HepG2 (cell line): ENCODE results near the gene SKI. TPM values are rescaled to one million over a fixed set of nuclear protein-coding genes. Genes with fewer than 3 reads are reported as not detected.

Experiments used
- AFF4 ChIP-seq: sonication (generic); formaldehyde crosslinking; IDR thresholded peaks from 2 replicates; pipeline ENCODE4 v1.4.0; 2020; ENCODE audit warnings: missing genetic modification reagents
- AHR ChIP-seq: IDR thresholded peaks from 2 replicates; pipeline ENCODE4 v1.6.1; 2018; ENCODE audit warnings: missing genetic modification reagents, missing compliant biosample characterization
- CBFB ChIP-seq: sonication (generic); formaldehyde crosslinking; IDR thresholded peaks from 2 replicates; pipeline ENCODE4 v1.4.0; 2020; ENCODE audit warnings: missing genetic modification reagents
- GABPB1 ChIP-seq: IDR thresholded peaks from 2 replicates; pipeline ENCODE4 v1.6.1; 2016; ENCODE audit warnings: mild to moderate bottlenecking, missing genetic modification reagents, moderate library complexity, missing compliant biosample characterization
- GATAD1 ChIP-seq: IDR thresholded peaks from 2 replicates; pipeline ENCODE4 v1.6.1; 2016; ENCODE audit warnings: missing genetic modification reagents, missing compliant biosample characterization
- IRF9 ChIP-seq: sonication (generic); formaldehyde crosslinking; IDR thresholded peaks from 2 replicates; pipeline ENCODE4 v1.8.0; 2022; ENCODE audit warnings: missing genetic modification reagents, mild to moderate bottlenecking, borderline replicate concordance
- NCOR1 ChIP-seq: fragments of 200-600 bp; sonication (generic); IDR thresholded peaks from 2 replicates; pipeline ENCODE4 v1.7.0; 2017; ENCODE audit warnings: antibody characterized with exemption, low read length, borderline replicate concordance
- NR2C2 ChIP-seq: sonication (generic); formaldehyde crosslinking; IDR thresholded peaks from 2 replicates; pipeline ENCODE4 v1.4.0; 2020; ENCODE audit warnings: missing genetic modification reagents, mild to moderate bottlenecking, moderate library complexity, borderline replicate concordance
- RFX1 ChIP-seq: fragments of 450-650 bp; IDR thresholded peaks from 2 replicates; pipeline ENCODE4 v1.6.1; 2017
- RFX3 ChIP-seq: IDR thresholded peaks from 2 replicates; pipeline ENCODE4 v1.6.1; 2016; ENCODE audit warnings: missing biosample characterization, missing genetic modification reagents
- SMAD9 ChIP-seq: sonication (generic); formaldehyde crosslinking; IDR thresholded peaks from 2 replicates; pipeline ENCODE4 v1.5.1; 2020; ENCODE audit warnings: mild to moderate bottlenecking, missing genetic modification reagents
- SRY ChIP-seq: sonication (generic); formaldehyde crosslinking; IDR thresholded peaks from 2 replicates; pipeline ENCODE4 v1.8.0; 2022; ENCODE audit warnings: mild to moderate bottlenecking, missing genetic modification reagents
- THYN1 ChIP-seq: sonication (generic); formaldehyde crosslinking; IDR thresholded peaks from 2 replicates; pipeline ENCODE4 v1.8.1; 2023; ENCODE audit warnings: low read depth, mild to moderate bottlenecking, moderate library complexity, missing genetic modification reagents, borderline replicate concordance
- USF2 ChIP-seq, 2 experiments: sonication (generic) in 1 of 2; formaldehyde crosslinking in 1 of 2; IDR thresholded peaks; 2 replicates each; pipeline versions ENCODE4 v1.5.1 to v1.6.1; 2011 to 2020; ENCODE audit warnings: borderline replicate concordance in 1 of 2, low read depth in 1 of 2, low read length in 1 of 2, mild to moderate bottlenecking in 1 of 2, missing genetic modification reagents in 1 of 2, moderate library complexity in 1 of 2
- ZBTB4 ChIP-seq: sonication (generic); formaldehyde crosslinking; IDR thresholded peaks from 2 replicates; pipeline ENCODE4 v1.4.0; 2020; ENCODE audit warnings: missing genetic modification reagents, mild to moderate bottlenecking, borderline replicate concordance
- ZFX ChIP-seq: sonication (generic); formaldehyde crosslinking; IDR thresholded peaks from 2 replicates; pipeline ENCODE4 v1.4.0; 2020; ENCODE audit warnings: mild to moderate bottlenecking, low read depth, missing genetic modification reagents, moderate library complexity
- ZSCAN30 ChIP-seq: sonication (generic); formaldehyde crosslinking; IDR thresholded peaks from 2 replicates; pipeline ENCODE4 v1.5.0; 2020; ENCODE audit warnings: mild to moderate bottlenecking, missing genetic modification reagents
- polyA plus RNA-seq, 8 experiments: library from polyadenylated mRNA; depleted of rRNA in 3 of 8; stranded (reverse) in 7 of 8; unstranded in 1 of 8; fragments of >200 nt; fragmentation: Illumina TruSeq in 4 of 8; extraction: Trizol in 4 of 8; gene quantifications; 2 replicates each; pipeline versions ENCODE4 v1.2.1 to v1.2.3, GENCODE V29; 2011 to 2016; ENCODE audit warnings: low read depth in 4 of 8, missing spikeins in 1 of 8, mixed read lengths in 1 of 8; ENCODE audit not compliant: insufficient read depth in 1 of 8
- total RNA-seq, 5 experiments: library from RNA; depleted of rRNA; stranded (reverse); fragments of >200 nt; fragmentation: Illumina TruSeq; extraction: Trizol; gene quantifications; 2 replicates each; pipeline ENCODE4 v1.2.3, GENCODE V29; 2016; ENCODE audit warnings: low read depth in 1 of 5

Gene SKI
- total and polyA plus RNA-seq, 2 of the 13 experiments (the other 11 are each of a cell fraction or from before 2014, with no cell fraction given): 4.7 to 6.9 TPM

GRCh38 chr1:2212532-2213491 is 15.3 kb upstream of the SKI start (continued):
- peak; percentile 68; the same call in 1 of the 2 replicates for TF ChIP-seq ZBTB4 (CRISPR knock-in tag)
- TF ChIP-seq IRF9 (CRISPR knock-in tag): no peak
- no peak for TF ChIP-seq THYN1 (CRISPR knock-in tag)
- no peak for TF ChIP-seq SMAD9 (CRISPR knock-in tag)
- TF ChIP-seq ZSCAN30: no peak
- TF ChIP-seq USF2 (IDR thresholded peaks at IDR 0.05; ENCODE audit: low read depth, low read length): no peak
- no peak for TF ChIP-seq USF2 (CRISPR knock-in tag; IDR thresholded peaks at IDR 0.05; ENCODE audit: borderline replicate concordance)
- no peak for TF ChIP-seq AFF4 (CRISPR knock-in tag)
- TF ChIP-seq NCOR1: no peak
- no peak for TF ChIP-seq CBFB (CRISPR knock-in tag)
- TF ChIP-seq RFX3: peak; percentile 57; the same call in 1 of the 2 replicates
- peak; percentile 36; the same call in 1 of the 2 replicates for TF ChIP-seq SRY (CRISPR knock-in tag)
- no peak for TF ChIP-seq GATAD1
- TF ChIP-seq RFX1: peak; percentile 45
- TF ChIP-seq NR2C2 (CRISPR knock-in tag): no peak
- peak; percentile 31; the same call in 1 of the 2 replicates for TF ChIP-seq GABPB1 (CRISPR knock-in tag)
- TF ChIP-seq AHR (CRISPR knock-in tag): no peak
- peak; percentile 62 for TF ChIP-seq ZFX (CRISPR knock-in tag)
